Karpas-422 (cell line): Measurements from ENCODE around the gene TUBAL3. TPM values are rescaled to one million over a fixed set of nuclear protein-coding genes. Genes with fewer than 3 reads are reported as not detected.

Experiments used
- DNase-seq: peaks from one replicate; pipeline ENCODE4 v3.0.0-alpha.2; 2015
- H2AFZ ChIP-seq: fragments of 200-600 bp; sonication (generic); 2 replicates; pipeline ENCODE4 v1.6.1; 2014; ENCODE audit warnings: antibody characterized with exemption, low read length, mixed read lengths
- H3K27ac ChIP-seq: fragments of 200-600 bp; sonication (generic); 2 replicates; pipeline ENCODE4 v1.5.1; 2014; ENCODE audit warnings: mild to moderate bottlenecking, low read length, moderate library complexity
- H3K27me3 ChIP-seq: fragments of 200-600 bp; sonication (generic); 2 replicates; pipeline ENCODE4 v1.6.1; 2014; ENCODE audit warnings: low read length, mixed read lengths
- H3K36me3 ChIP-seq: fragments of 200-600 bp; sonication (generic); 2 replicates; pipeline ENCODE4 v1.6.1; 2014; ENCODE audit warnings: low read length, mixed read lengths; ENCODE audit not compliant: insufficient read depth
- H3K4me1 ChIP-seq: fragments of 200-600 bp; sonication (generic); 2 replicates; pipeline ENCODE4 v1.6.1; 2014; ENCODE audit warnings: mild to moderate bottlenecking, low read length, mixed read lengths
- H3K4me2 ChIP-seq: fragments of 200-600 bp; sonication (generic); 2 replicates; pipeline ENCODE4 v1.6.1; 2014; ENCODE audit warnings: low read length, low read depth, mild to moderate bottlenecking; ENCODE audit not compliant: poor library complexity, severe bottlenecking
- H3K4me3 ChIP-seq: fragments of 200-600 bp; sonication (generic); 2 replicates; pipeline ENCODE4 v1.5.1; 2014; ENCODE audit warnings: mild to moderate bottlenecking, antibody characterized with exemption, low read length, mixed read lengths
- H3K79me2 ChIP-seq: fragments of 200-600 bp; sonication (generic); 2 replicates; pipeline ENCODE4 v1.6.1; 2014; ENCODE audit warnings: mild to moderate bottlenecking, low read length, mixed read lengths
- H3K9ac ChIP-seq: fragments of 200-600 bp; sonication (generic); 2 replicates; pipeline ENCODE4 v1.6.0; 2014; ENCODE audit warnings: low read length
- H3K9me2 ChIP-seq: fragments of 200-600 bp; sonication (generic), shearing (Covaris generic); replicated peaks from 2 replicates; pipeline ENCODE4 v1.6.0; 2014; ENCODE audit warnings: mild to moderate bottlenecking, low read length, moderate library complexity; ENCODE audit not compliant: insufficient read depth
- H3K9me3 ChIP-seq: fragments of 300-700, 200-600 bp; sonication (generic); 2 replicates; pipeline ENCODE4 v1.6.1; 2014; ENCODE audit warnings: low read length, mixed read lengths
- H4K20me1 ChIP-seq: fragments of 200-600 bp; sonication (generic); 2 replicates; pipeline ENCODE4 v1.6.1; 2014; ENCODE audit warnings: mild to moderate bottlenecking, antibody characterized with exemption, low read length, low read depth; ENCODE audit not compliant: insufficient read depth
- total RNA-seq: library from RNA; depleted of rRNA; stranded (reverse); fragments of >200 nt; shearing (Covaris generic); gene quantifications from 2 replicates; pipeline ENCODE4 v1.2.3, GENCODE V29; 2014; ENCODE audit warnings: low replicate concordance

TUBAL3 gene
- total RNA-seq, 1 experiment from 2014 or later: not detected

- no peak overlapping the region for H3K4me3 ChIP-seq
- no peak overlapping the region for H3K4me2 ChIP-seq
- H3K79me2 ChIP-seq: no peaks in the 10 kb centered on the region
- no peaks in the 10 kb centered on the region for H4K20me1 ChIP-seq
- no peaks in the 10 kb centered on the region for H3K27me3 ChIP-seq
- peaks cover 14% of the 10 kb centered on the region; the same call in 1 of the 2 replicates for H3K9me3 ChIP-seq
- H3K36me3 ChIP-seq: no peaks in the 10 kb centered on the region
- DNase-seq: no peak
- no peaks in the 10 kb centered on the region for H3K9me2 ChIP-seq
- no peak overlapping the region for H3K9ac ChIP-seq
- no peak overlapping the region for H3K27ac ChIP-seq
- H2AFZ ChIP-seq: no peak overlapping the region
- H3K4me1 ChIP-seq: no peaks in the 10 kb centered on the region
Observed at GRCh38 chr10:5369362-5370158, 35.1 kb downstream of the TUBAL3 start.

GRCh38 chr10:5365928-5366327 lies 38.7 kb downstream of the TUBAL3 start:
- H3K79me2 ChIP-seq: no peaks in the 10 kb centered on the region
- H4K20me1 ChIP-seq: no peaks in the 10 kb centered on the region
- no peak overlapping the region for H3K4me2 ChIP-seq
- no peaks in the 10 kb centered on the region for H3K4me1 ChIP-seq
- H2AFZ ChIP-seq: no peak overlapping the region
- H3K36me3 ChIP-seq: no peaks in the 10 kb centered on the region
- peaks cover 7% of the 10 kb centered on the region; the same call in 1 of the 2 replicates for H3K9me3 ChIP-seq
- DNase-seq: no peak
- H3K9me2 ChIP-seq: no peaks in the 10 kb centered on the region
- no peaks in the 10 kb centered on the region for H3K27me3 ChIP-seq
- H3K9ac ChIP-seq: no peak overlapping the region
- no peak overlapping the region for H3K4me3 ChIP-seq
- H3K27ac ChIP-seq: no peak overlapping the region

DNA sequence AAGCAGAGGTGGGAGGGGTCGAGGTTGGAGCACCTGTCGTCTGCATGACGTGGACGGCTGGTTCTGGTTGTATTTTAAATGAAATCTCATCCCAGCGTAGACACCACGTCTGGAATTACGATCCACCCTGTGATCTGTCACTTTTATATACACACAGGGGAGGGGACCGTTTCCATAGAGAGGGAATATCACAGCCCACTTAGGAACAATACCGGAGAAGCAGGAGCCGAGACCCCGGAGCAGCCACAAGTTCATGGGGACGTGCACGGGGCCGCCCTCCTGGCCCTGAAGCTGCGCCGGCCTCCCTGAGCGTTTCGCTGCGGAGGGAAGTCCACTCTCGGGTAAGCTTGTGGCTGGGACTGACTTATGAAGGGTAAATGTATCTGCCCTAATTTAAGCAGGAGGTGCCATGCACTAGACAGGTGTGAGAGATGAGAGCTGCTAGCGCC lies 39.7 kb downstream of the TUBAL3 start, which contains the start of gene UCN3:
UCN3 (plus strand) TSS at position 77 of the 449 bp plus-strand sequence. CDS start 8,755 bp downstream, outside the sequence.
- Histone ChIP-seq H3K27me3 (no peaks in the 10 kb centered on the region), H2AFZ (no peak within 1 kb of the TSS), H3K9me3 (no peaks in the 10 kb centered on the region), H3K9ac (no peak within 1 kb of the TSS), H3K4me1 (no peaks in the 10 kb centered on the region), H3K4me3 (no peak within 1 kb of the TSS), H3K36me3 (no peaks in the 10 kb centered on the region), H3K79me2 (no peaks in the 10 kb centered on the region), H4K20me1 (no peaks in the 10 kb centered on the region), H3K9me2 (no peaks in the 10 kb centered on the region), H3K27ac (no peak within 1 kb of the TSS), H3K4me2 (no peak within 1 kb of the TSS)
- no peak for DNase-seq

DNA sequence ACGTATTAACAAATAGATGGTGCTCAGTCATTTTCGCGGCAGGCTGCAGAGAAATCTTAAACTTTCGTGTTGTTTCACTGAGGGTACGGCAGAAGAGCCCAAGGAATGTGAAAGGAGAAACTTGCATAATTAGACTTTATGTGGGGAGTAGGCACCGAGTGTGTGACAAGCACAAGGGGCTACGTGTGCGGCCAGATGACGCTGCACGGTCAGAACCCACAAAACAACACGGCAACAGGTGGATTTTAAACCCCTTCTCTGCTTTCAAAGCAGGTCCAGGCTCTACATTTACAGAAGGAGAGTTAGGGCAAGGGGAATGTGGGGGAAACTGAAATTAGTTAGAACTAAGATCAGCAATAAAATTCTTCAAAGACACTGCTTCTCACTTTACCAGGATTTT lies 40.3 kb downstream of the TUBAL3 start:
- Histone ChIP-seq H3K9me3 (no peaks in the 10 kb centered on the region), H3K9ac (no peak overlapping the region), H4K20me1 (no peaks in the 10 kb centered on the region), H3K79me2 (no peaks in the 10 kb centered on the region), H3K27me3 (no peaks in the 10 kb centered on the region), H3K36me3 (no peaks in the 10 kb centered on the region), H2AFZ (no peak overlapping the region), H3K27ac (no peak overlapping the region), H3K9me2 (no peaks in the 10 kb centered on the region), H3K4me1 (no peaks in the 10 kb centered on the region), H3K4me3 (no peak overlapping the region), H3K4me2 (no peak overlapping the region)
- no peak for DNase-seq

GRCh38 chr10:5362873-5363272 lies 41.8 kb downstream of the TUBAL3 start:
- H2AFZ ChIP-seq: no peak overlapping the region
- no peaks in the 10 kb centered on the region for H3K9me3 ChIP-seq
- H3K4me2 ChIP-seq: no peak overlapping the region
- no peak overlapping the region for H3K27ac ChIP-seq
- no peaks in the 10 kb centered on the region for H4K20me1 ChIP-seq
- H3K4me1 ChIP-seq: no peaks in the 10 kb centered on the region
- no peaks in the 10 kb centered on the region for H3K27me3 ChIP-seq
- no peak for DNase-seq
- H3K9ac ChIP-seq: no peak overlapping the region
- H3K36me3 ChIP-seq: no peaks in the 10 kb centered on the region
- H3K79me2 ChIP-seq: no peaks in the 10 kb centered on the region
- no peaks in the 10 kb centered on the region for H3K9me2 ChIP-seq
- no peak overlapping the region for H3K4me3 ChIP-seq

DNA sequence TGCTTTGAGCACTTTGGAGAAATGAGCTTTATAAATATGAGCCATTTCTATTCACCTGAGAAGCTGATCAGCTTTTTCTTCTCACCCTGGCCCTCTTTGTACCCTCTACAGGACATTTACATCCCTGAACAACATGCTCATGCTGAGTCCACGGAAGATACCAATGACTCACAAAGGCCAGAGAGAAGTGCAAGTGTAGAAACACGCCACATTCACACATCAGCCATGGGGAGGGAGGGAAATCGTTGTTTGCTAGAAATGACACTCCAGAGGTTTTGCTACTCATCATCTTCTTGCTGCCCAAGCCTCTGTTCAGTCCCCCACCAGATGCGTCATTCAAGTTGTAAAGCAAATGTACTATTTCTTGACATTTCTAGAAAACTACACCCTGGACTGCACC lies 42.7 kb downstream of the TUBAL3 start:
- H3K9me2 ChIP-seq: no peaks in the 10 kb centered on the region
- no peaks in the 10 kb centered on the region for H3K4me1 ChIP-seq
- no peaks in the 10 kb centered on the region for H3K79me2 ChIP-seq
- no peak overlapping the region for H2AFZ ChIP-seq
- H3K27me3 ChIP-seq: no peaks in the 10 kb centered on the region
- H3K9ac ChIP-seq: no peak overlapping the region
- no peak for DNase-seq
- H3K27ac ChIP-seq: no peak overlapping the region
- H3K36me3 ChIP-seq: no peaks in the 10 kb centered on the region
- H3K4me2 ChIP-seq: no peak overlapping the region
- no peaks in the 10 kb centered on the region for H4K20me1 ChIP-seq
- no peaks in the 10 kb centered on the region for H3K9me3 ChIP-seq
- H3K4me3 ChIP-seq: no peak overlapping the region

- Histone ChIP-seq H3K4me3 (no peak overlapping the region), H3K27me3 (no peaks in the 10 kb centered on the region), H3K9me3 (no peaks in the 10 kb centered on the region), H4K20me1 (no peaks in the 10 kb centered on the region), H2AFZ (no peak overlapping the region), H3K4me1 (no peaks in the 10 kb centered on the region), H3K9me2 (no peaks in the 10 kb centered on the region), H3K9ac (no peak overlapping the region), H3K36me3 (no peaks in the 10 kb centered on the region), H3K4me2 (no peak overlapping the region), H3K27ac (no peak overlapping the region), H3K79me2 (no peaks in the 10 kb centered on the region)
- no peak for DNase-seq
Observed at GRCh38 chr10:5360318-5360915, 44.2 kb downstream of the TUBAL3 start.

DNA sequence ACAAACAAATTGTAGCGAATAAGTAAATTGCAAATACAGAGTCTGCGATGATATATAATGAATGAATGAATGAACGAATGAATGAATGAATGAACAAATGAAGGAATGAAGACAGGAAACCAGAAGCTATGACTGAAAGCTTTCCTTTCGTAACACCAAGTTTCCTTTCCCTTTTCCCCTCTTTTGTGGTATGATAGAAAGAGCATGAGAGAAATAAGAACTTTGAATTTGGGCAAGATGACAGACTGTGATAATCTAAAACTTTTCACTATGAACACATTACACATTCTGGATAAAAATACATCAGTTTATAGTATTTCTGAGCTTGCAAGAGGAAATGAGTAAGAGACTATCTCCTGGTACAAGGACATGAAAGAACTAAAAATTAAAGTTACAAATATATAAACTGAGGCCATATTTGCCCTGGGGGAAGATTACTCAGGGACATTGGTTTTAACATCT lies 48.3 kb downstream of the TUBAL3 start:
- Histone ChIP-seq H3K4me3 (no peak overlapping the region), H4K20me1 (no peaks in the 10 kb centered on the region), H3K9me2 (no peaks in the 10 kb centered on the region), H3K27ac (no peak overlapping the region), H3K27me3 (no peaks in the 10 kb centered on the region), H3K4me2 (no peak overlapping the region), H3K79me2 (no peaks in the 10 kb centered on the region), H3K9me3 (no peaks in the 10 kb centered on the region), H2AFZ (no peak overlapping the region), H3K4me1 (no peaks in the 10 kb centered on the region), H3K36me3 (no peaks in the 10 kb centered on the region), H3K9ac (no peak overlapping the region)
- DNase-seq: no peak
